ENCODE measurements around the gene UBQLN3. TPM values are rescaled to one million over a fixed set of nuclear protein-coding genes. Genes with fewer than 3 reads are reported as not detected.

Gene UBQLN3
- total and polyA plus RNA-seq, 2 donors (not counting 3 experiments of a cell fraction or from before 2014, with no cell fraction given) = not detected

DNA sequence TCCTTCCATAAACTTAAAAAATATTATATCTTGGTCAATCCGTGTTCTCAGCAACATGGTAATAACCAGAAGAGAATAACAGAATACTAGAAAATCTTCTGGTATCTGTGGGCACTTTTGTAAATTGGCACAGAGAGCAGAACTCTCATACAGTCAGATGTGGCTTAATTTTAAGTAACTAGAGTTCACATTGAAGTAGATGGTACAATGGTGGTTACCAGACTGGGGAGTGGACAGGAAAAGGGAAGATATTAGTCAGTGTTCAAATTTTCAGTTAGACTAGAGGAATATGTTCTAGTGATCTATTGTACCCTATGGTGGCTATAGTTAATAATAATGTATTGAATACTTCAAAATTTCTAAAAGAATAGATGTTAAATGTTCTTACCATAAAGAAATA lies 31.7 kb upstream of the UBQLN3 start:
- FAIRE-seq = no peak
- dilution Hi-C loops (cut with MboI; ENCODE audit: extremely low pct_ligation_motif_present, low sequenced_read_pairs) = no loop called here
- intact Hi-C loops (cut with micrococcal nuclease) = no loop called here
- Histone ChIP-seq H3K9me1 (replicated peaks; ENCODE audit: control insufficient read depth, extremely low read depth, insufficient read depth, low read length) (no peaks in the 10 kb centered on the region), H3K79me2 (ENCODE audit: control insufficient read depth, insufficient read depth, low read length) (no peaks in the 10 kb centered on the region), H3K36me3 (ENCODE audit: control insufficient read depth in 2 of 2, extremely low read depth in 1 of 2, insufficient read depth in 2 of 2, low read length in 2 of 2) (no peaks in the 10 kb centered on the region), H4K20me1 (replicated peaks; ENCODE audit: control insufficient read depth, extremely low read depth, insufficient read depth, low read length) (no peaks in the 10 kb centered on the region), H3K27me3 (ENCODE audit: control insufficient read depth in 2 of 2, insufficient read depth in 2 of 2, low read length in 2 of 2) (no peaks in the 10 kb centered on the region), H3K27ac (ENCODE audit: insufficient read depth, low read depth, low read length) (no peak overlapping the region), H3K4me3 (replicated peaks in 1 of 3; ENCODE audit: insufficient read depth in 1 of 3, low read depth in 1 of 3, low read length in 3 of 3) (no peak overlapping the region), H3K4me1 (ENCODE audit: control insufficient read depth, extremely low read depth, insufficient read depth, low read length) (no peaks in the 10 kb centered on the region), H3K4me2 (ENCODE audit: insufficient read depth, low read length) (no peak overlapping the region), H2AFZ (ENCODE audit: low read depth, low read length) (no peak overlapping the region), H3K9me3 (replicated peaks; ENCODE audit: control insufficient read depth, insufficient read depth, low read length) (no peaks in the 10 kb centered on the region), H3K9ac (replicated peaks; ENCODE audit: extremely low read depth, insufficient read depth, low read length) (no peak overlapping the region)
- POLR2A ChIA-PET = no interaction called here
- no peak for TF ChIP-seq POLR2A (IDR thresholded peaks at IDR 0.05; ENCODE audit: low read depth, low read length)
- TF ChIP-seq, protein P1, sequence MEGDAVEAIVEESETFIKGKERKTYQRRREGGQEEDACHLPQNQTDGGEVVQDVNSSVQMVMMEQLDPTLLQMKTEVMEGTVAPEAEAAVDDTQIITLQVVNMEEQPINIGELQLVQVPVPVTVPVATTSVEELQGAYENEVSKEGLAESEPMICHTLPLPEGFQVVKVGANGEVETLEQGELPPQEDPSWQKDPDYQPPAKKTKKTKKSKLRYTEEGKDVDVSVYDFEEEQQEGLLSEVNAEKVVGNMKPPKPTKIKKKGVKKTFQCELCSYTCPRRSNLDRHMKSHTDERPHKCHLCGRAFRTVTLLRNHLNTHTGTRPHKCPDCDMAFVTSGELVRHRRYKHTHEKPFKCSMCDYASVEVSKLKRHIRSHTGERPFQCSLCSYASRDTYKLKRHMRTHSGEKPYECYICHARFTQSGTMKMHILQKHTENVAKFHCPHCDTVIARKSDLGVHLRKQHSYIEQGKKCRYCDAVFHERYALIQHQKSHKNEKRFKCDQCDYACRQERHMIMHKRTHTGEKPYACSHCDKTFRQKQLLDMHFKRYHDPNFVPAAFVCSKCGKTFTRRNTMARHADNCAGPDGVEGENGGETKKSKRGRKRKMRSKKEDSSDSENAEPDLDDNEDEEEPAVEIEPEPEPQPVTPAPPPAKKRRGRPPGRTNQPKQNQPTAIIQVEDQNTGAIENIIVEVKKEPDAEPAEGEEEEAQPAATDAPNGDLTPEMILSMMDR (IDR thresholded peaks at IDR 0.05; ENCODE audit: extremely low read depth in 1 of 2, insufficient read depth in 1 of 2, low read depth in 1 of 2, low read length in 2 of 2) = no peak
- no peak for TF ChIP-seq EZH2 (IDR thresholded peaks at IDR 0.05; ENCODE audit: borderline replicate concordance, low read depth, low read length, severe bottlenecking)
- TF ChIP-seq, protein P2, sequence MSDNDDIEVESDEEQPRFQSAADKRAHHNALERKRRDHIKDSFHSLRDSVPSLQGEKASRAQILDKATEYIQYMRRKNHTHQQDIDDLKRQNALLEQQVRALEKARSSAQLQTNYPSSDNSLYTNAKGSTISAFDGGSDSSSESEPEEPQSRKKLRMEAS (IDR thresholded peaks at IDR 0.05; ENCODE audit: insufficient read depth, insufficient read length) = no peak
- TF ChIP-seq POLR2AphosphoS5 (IDR thresholded peaks at IDR 0.05; ENCODE audit: insufficient read depth, low read depth, low read length) = no peak
- no peak for TF ChIP-seq JUN (IDR thresholded peaks at IDR 0.05; ENCODE audit: borderline replicate concordance, insufficient read depth, insufficient read length, low read depth)
- no peak for TF ChIP-seq FOS (IDR thresholded peaks at IDR 0.05; ENCODE audit: borderline replicate concordance, insufficient read depth, low read length)
- no peak for TF ChIP-seq MYC (IDR thresholded peaks at IDR 0.05; ENCODE audit: low read depth, low read length)
- TF ChIP-seq GATA2 (IDR thresholded peaks at IDR 0.05; ENCODE audit: insufficient read depth, insufficient read length, low read depth, low read length) = no peak
- CTCF ChIA-PET = no interaction called here
- no TSS peak for BruUV-seq (replicated peaks)
- no peak for DNase-seq (ENCODE audit: low read depth, low spot score)

Data from endothelial cell of umbilical vein (primary cell).